AML-193 (cell line): ENCODE data around the gene DNAJC24.
"Not testable (repeated sequence)": the region's sequence is repeated elsewhere in the genome, so short reads cannot be mapped to it uniquely, and the experiment has no call there.

ENCODE experiments used
- DNase-seq, 2 experiments: peaks; one replicate each; lab custom pipeline; 2025; lab: John Stamatoyannopoulos, UW

The DNAJC24 gene, protein sequence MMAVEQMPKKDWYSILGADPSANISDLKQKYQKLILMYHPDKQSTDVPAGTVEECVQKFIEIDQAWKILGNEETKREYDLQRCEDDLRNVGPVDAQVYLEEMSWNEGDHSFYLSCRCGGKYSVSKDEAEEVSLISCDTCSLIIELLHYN

DNA sequence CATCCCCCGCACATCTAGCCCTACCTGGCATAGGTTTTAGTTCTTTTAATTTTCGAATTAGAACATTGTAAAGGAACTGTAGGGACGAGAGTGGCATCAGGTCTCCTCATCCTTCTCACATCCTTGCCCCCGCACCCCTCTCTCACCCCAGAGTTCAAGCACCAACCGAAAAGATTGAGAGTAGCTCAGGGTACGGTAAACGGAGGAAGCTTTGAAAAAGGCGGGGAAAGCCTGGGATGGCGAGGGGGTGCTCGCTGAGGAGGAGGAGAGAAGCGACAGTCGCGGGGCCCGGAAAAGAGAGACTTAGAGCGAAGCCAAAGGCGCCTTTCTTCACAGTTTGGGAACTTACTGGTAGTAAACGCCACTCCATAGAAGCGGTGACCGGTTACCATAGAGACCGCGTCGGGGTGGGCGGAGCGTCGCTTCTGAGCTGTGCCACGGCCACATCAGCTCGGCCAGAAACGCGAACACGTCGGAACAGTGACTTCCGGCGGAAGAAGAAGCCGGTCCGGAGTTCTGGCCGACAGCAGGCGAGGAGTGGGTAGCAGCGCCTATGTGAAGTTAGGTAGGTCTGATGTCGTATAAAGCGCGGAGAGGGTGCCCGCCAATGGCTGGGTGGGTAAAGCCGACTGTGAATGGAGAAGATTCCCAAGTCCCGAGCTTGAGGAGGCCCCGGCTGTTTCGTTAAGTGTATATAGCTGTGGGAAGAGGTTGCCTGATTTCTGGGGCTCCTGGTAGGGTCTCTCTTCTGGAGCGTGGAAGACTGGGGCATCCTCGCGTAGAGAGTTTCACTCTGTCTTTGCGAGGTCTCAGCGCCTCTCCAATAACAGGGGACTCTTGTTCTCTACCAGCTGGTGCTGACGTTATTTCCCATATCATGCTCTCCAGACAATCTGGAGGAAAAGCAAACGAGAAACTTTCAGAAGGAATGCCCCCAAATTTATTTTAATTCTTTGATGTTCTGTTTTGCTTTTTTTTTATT, at the start of gene DNAJC24, which contains the start of gene DCDC1:
TSS of gene DNAJC24 (plus strand) at position 513 of the 982 bp plus-strand sequence. CDS start 889 bp downstream, outside the sequence.
TSS of gene DCDC1 (minus strand) at position 392 of the 982 bp plus-strand sequence. CDS start 41,459 bp downstream, outside the sequence.
- DNase-seq: peak; percentile 79 to 87

DNA sequence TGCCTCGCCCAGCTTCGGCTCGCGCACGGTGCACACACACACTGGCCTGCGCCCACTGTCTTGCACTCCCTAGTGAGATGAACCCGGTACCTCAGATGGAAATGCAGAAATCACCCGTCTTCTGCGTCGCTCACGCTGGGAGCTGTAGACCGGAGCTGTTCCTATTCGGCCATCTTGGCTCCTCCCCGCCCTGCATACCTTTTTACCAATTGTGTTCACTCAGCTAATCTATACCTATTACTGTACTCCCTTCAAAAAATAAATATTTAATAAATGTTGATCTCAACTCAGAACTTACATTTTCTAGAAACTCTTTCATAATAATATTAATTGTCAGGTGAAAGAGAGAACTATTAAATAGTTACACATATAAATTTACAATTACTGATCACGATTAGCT, 48.2 kb upstream of the DNAJC24 start:
- not testable (repeated sequence) for DNase-seq

DNA sequence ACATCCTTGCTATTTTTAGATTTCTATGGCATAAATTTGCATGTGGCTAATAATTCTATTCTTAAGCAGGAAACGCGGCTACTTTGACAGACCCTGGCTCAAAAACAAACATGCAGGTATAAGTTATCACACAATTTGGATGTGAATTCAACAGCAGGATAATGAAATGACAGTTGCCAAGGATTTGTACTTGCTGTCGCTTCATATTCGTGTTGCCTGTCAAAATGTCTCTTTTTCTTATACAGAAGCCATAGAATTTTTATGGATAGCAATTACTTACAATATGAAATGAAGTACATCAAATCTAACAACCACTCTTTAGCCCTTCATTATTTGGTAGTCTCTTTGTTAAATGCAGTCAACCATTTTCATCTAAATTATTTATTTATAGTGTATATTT, 46.5 kb upstream of the DNAJC24 start:
- no peak for DNase-seq

DNA sequence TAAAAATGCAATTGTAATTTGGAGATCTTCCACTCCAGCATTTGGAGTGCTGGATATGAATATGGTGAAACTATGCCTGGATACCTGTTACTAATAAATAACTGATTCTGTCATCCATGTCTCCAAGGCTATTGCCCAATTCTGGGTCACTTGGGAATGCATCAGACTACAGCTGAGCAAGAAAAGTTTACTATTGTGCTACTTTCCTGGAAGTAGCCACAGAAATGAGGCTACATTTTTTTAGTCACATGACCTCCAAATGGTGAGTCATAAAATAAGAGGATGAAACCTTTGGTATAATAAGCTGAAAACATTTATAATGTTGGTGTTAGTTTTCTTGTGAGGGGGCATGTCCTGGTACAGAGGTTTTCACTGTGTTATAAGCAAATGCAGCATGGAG, 44.5 kb upstream of the DNAJC24 start:
- DNase-seq: no peak

DNA sequence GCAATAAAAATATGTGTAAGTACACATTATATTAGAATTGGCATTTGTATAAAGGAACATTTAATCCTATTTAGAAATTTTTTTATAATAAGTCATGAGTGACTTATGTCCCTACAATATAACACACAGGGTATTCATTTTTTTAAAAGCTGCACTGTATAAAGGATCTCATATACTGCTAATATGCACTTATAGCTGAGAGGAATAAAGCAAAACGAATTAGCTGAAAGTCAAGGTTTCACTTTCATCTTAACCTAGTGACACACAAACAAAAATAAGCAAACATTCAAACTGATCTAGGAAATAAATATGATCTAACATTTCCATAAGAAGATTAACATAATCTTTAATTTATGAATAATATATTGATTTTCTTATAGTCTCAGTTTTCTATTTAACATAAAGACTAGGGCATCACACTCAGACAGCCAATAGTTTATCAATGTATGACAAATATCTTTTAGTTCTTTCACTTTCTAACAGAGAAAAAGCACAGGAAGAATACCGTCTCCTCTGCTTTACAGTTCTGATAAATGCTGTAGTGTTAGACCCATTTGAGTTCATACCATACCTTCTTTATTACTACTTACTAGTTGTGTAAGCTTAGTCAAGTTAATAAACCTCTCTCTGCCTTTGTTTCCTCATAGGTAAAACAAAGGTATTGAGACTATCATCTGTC, 43.1 kb upstream of the DNAJC24 start:
- DNase-seq: no peak

DNA sequence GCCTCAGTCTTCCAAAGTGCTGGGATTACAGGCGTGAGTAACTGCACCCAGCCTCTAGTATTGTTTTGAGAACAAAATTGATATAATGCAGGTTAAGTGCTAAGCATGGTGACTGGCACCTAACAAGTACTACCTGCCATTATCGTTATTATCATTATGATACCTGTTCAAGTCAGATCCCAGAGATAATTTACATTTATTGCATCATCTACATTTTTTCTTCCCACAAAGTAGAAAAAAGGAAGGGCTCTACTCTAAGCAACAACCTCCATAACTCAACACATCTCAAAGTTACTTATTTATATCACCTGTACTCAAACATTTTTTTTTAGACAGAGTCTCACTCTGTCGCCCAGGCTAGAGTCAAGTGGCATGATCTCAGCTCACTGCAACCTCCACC, 42.2 kb upstream of the DNAJC24 start:
- DNase-seq: no peak

DNA sequence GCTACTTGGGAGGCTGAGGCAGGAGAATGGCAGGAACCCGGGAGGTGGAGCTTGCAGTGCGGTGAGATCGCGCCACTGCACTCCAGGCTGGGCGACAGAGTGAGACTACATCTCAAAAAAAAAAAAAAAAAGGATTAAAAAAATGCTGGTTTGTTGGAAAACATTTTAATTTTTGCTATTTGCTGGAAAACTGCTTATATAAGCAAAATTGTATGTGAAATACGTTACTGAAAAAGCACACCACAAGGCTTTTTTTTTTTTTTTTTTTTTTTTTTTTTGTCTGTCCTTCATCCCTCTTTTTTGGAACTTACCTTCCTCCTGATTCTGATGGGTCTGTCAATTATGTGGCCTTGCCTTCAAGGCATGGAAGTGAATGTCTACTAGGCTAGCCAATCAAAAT, 41.0 kb upstream of the DNAJC24 start:
- DNase-seq: no peak

DNA sequence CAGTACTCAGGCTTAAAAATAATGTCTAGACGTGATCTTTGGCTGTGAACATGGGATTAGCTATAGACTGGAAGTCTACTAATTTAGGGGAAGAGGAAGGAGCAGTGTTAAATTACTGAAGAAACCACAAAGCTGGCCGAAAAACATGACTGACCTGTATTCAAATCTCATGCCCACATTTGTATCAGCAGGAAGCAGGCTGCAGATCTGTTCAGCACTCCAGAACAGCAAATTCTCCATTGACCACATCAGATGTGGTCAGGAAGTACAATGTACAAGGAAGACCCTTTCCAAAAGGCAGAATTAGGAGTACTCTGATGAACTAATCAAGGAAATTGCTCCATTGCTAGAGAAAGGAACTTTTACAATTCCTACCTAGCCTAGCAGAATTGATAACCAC, 31.9 kb upstream of the DNAJC24 start:
- DNase-seq: no peak

DNA sequence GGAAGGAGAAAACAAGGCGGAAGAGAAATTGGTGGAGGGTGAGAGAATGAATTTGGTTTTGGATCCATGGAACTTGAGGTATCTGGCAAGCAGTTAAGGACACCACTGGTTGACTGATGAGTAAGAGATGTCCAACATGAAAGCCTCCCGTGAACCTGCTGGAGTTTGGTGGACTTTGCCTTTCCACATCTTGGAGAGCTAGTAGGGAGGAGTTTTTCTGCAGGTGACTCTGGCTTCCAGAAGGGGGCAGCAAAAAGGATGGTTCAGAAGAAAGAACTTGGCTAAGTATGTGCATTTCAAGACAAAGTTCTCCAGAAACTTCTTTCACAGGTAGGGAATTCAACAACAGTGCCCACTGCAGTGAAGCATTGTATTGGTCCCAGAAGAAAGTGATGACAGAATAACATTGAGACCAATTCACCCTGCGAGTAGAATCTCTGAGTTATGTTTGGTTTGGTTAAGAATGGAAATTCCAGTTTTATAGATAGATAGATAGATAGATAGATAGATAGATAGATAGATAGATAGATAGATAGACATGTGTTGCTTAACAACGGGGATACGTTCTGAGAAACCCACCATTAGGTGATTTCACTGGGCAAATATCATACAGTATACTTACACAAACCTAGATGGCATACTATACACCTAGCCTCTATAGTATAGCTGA, 28.6 kb upstream of the DNAJC24 start:
- DNase-seq: peak; percentile 16 to 39

DNA sequence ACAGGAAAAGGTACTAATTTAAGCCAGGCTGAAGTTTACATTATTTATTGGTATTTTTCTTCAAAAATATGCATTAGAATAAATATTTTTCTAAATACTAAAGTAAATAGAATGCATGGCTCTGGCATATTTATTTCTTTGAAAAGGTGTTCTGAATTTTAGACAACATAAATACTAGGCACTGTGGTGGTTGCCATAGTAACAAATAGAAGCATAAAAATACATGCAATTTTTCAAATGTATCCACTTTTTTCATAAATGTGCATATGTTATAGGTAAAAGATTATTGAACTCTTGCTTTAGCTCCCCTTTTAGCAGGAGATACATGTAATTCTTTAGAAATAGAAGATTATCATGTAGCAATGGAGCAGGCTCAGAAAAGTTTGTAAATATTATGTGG, 18.5 kb upstream of the DNAJC24 start:
- DNase-seq: no peak

DNA sequence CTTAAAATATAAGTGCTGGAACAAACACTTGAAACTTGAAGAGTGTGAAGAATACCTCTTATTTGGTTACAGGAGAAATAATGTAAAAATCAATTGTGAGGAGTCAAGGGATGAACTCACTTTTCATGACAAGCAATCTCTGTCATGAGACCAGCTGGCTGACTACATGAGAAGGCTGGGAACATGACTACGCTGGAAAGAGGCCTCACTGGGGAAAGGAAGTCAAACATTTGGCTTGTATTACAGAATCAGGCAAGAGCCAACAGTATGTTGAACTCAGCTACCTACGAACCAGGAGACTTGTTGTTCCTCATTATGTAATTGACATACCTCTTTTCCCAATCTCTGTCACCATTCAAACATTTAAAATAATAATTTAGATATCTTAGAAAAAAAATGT, 14.5 kb upstream of the DNAJC24 start:
- DNase-seq: no peak

DNA sequence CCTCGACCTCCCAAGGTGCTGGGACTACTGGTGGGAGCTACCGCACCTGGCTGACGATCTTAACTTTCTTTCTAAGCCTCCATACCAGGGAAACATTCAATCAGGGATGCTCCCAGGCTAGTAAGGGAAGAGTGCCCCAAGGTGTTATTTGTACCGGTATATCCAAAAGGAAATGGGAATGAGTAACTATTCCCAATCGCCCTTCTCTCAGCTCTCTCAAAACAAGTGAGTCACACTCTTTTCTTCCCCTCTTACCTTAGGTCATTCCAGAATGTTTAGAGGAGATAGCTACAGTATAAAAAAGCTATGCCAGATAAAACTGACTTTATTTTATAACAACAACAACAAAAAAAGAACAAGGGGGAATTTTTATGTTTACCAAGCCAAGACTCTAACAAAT, 13.8 kb upstream of the DNAJC24 start:
- DNase-seq: no peak

DNA sequence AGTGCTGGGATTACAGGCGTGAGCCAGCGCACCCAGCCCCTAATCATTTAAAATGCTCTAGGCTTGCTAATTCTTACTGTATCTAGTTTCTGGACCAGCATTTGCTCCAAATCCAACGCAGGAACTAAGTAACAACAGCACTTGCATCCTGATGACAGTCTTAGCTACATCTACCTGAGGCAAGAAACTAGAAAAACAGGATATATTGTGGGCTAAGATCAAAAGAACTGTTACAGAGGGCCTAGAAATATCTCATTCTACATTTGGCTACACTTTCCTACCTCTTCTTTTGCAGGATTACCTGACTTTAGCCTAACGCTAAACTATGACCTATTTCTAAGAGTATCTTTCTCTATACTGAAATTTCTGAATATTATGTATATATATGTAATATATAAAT, 7.9 kb upstream of the DNAJC24 start:
- no peak for DNase-seq

DNA sequence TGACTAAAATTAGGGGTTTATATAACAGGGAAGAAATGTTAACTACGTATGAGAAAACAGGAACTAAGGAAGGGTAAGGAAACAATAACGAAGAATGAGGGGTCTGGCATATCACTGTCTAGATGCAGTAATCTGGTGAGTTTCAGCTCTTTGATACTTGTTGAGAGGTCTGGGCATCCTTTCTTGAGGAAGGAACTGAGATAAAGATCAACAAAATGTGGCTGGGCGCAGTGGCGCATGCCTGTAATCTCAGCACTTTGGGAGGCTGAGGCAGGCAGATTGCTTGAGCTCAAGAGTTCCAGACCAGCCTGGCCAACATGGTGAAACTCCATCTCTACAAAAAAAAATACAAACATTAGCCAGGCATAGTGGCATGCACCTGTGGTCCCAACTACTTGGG, 2.9 kb upstream of the DNAJC24 start:
- DNase-seq: no peak

DNA sequence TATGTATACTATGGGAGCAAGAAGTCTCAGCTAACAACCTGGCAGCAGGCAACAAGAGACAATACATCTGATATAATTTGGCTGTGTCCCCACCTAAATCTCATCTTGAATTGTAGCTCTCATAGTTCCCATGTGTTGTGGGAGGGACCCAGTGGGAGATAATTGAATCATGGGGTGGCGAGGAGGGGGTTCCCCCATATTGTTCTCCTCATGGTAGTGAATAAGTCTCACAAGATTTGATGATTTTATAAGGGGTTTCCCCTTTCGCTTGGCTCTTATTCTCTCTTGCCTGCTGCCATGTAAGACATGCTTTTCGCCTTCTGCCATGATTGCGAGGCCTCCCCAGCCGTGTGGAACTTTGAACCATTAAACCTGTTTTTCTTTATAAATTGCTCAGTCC, 6.2 kb downstream of the DNAJC24 start:
- DNase-seq: no peak

DNA sequence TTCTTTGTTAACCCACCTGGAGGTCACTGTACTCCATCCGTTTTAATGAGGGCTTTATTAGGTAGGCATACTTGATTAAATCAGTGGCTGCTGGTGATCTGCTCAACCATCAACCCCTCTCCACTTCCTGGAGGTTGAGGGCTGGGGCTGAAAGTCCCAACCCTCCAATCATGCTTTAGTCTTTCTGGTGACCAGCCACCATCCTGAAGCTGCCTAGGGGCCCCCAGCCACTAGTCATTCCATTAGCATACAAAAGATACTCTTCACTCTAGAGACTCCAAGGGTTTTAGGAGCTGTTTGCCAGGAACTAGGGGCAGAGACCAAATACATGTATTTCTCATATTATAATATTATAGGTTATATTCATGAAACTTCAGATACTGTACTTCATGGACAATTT, 13.5 kb downstream of the DNAJC24 start:
- DNase-seq: no peak

DNA sequence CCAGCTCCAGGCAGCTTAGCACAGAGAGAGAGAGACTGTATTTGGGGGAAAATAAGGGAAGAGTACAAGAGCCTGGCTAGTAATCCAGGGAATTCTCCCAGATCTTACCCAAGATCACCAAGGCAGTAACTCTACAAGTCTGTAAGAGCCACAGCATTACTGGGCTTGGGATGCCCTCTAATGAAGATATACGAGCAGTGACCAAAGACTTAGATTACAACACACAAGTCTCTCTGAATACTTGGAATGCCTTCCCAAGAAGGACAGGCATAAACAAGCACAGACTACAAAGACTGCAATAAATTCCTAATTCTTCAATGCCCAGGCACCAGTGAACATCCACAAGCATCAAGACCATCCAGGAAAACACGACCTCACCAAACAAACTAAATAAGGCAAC, 17.7 kb downstream of the DNAJC24 start:
- no peak for DNase-seq

DNA sequence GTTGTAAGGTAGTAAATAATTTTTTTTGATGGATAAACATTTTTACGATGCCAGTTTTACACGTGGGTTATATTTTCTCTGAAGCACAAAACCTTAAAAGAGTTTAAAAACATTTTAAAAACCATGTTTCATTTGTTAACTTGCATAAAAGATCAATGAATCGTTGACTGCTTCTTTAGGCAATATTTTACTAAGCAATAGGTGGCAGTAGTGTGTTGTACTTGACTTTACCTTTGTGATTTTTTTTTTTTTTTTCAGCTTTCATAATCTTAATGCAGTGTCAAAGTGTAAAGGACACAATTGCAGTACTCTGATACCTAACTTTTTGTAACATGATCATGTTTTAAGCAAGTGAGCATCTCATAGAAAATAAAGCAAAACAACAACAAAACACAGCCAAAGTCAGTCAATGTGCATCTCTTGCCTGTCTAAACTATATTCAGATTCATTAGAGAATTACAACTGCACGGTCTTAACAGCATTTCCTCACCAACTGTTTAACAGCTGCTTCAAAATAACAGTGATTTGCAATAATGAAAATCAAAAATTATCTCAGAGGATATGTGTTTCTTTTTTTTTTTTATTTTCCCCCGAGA, 27.7 kb downstream of the DNAJC24 start:
- DNase-seq: peak; percentile 23 to 38

DNA sequence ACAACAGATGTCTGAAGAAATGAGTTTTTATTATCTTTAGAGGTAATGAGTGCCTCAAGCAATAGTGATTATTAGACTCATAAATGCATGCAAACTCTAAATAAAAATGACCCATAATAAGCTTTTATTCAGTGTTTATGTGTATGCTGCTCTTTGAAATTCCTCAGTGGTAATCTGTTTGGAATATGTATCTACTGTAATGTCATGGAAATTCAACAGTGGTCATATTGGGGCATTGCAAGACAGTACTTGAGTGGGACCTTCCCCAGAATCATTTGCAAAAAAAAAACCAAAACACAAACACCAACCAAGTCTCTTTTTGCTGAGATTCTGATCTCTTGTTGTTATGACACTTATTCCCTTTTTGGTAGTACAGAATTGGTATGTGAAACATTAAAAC, 35.0 kb downstream of the DNAJC24 start:
- DNase-seq: no peak

DNA sequence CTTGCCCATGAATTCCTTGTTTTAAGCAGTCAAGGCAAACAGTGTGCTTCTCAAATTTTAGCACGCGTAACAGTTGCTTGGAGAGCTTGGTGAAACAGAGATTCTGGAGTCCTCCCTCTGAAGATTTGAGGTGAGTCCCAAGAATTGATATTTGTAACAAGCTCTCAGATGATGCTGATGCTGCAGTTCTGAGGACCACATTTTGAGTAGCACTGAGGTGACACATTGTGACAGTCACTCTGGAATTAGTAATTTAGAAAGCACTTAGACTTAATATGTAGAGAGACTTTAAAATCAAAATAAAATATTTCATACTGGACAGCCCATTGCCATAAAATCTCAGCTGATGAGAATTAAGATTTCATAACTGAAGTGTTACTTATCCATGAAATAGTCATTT, 38.5 kb downstream of the DNAJC24 start:
- DNase-seq: no peak

DNA sequence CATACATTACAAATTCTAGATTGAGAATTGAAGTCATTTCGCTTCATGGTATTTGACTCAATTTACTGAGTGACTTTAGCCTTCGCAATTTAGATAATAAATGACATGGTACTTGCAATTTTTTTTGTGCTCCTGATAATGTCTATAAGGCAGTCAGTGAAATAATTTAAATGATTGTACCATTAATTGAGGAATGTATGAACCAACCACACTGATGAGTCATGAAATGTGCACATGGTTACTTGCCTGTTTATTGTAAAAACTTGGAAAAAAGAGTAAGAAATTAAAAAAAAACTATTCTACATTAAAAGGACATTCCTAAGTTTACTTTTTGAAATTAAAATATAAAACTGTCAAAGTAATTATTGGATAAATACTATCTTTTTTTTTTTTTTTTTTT, 43.3 kb downstream of the DNAJC24 start:
- DNase-seq: no peak

DNA sequence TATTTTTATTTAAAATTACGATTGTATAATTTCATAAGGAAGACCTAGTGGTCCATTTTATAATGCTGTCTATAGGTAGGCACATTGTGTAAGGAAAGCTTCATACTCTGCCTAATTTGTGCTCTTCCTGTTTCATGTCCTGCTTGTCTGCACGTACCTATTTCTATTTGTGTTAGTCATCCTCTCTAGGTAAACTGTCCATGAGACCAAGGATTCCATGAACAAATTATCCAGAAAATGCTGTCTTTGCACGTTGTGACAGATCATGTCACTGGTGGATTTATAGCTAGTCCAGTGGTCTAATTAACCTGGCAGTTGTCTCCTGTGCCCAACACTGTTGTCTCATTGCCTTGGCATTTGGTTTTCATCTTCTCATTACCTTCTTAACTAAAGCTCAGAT, 44.7 kb downstream of the DNAJC24 start:
- DNase-seq: no peak
